Ramos (cell line): Measurements from ENCODE around the gene YPEL1.
"Not testable (repeated sequence)": the region's sequence is repeated elsewhere in the genome, so short reads cannot be mapped to it uniquely, and the experiment has no call there.

Experiments used
- in situ Hi-C: fragments of 300-500 bp; cut with MboI; formaldehyde crosslinking; loops from one replicate; pipeline ENCODE4 v1.14.3; 2022; ENCODE audit warnings: low sequenced_read_pairs; ENCODE audit not compliant: unreplicated experiment

The YPEL1 gene

DNA sequence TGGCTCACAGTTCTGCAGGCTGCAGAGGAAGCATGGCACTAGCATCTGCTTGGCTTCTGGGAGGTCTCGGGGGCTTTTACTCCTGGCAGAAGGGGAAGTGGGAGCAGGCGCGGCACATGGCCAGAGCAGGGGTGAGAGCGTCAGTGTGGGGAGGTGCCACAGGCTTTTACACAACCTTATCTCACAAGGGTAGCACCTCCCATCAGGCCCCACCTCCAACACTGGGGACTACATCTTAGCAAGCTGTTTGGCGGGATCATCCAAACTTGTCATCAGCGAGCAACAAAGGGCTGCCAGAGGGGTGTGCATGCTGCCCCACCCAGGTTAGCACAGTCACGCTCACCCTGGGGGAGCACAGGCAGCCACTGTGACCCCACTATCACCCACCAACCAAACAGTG is 18.9 kb upstream of the YPEL1 start:
- in situ Hi-C loops: no loop called here

DNA sequence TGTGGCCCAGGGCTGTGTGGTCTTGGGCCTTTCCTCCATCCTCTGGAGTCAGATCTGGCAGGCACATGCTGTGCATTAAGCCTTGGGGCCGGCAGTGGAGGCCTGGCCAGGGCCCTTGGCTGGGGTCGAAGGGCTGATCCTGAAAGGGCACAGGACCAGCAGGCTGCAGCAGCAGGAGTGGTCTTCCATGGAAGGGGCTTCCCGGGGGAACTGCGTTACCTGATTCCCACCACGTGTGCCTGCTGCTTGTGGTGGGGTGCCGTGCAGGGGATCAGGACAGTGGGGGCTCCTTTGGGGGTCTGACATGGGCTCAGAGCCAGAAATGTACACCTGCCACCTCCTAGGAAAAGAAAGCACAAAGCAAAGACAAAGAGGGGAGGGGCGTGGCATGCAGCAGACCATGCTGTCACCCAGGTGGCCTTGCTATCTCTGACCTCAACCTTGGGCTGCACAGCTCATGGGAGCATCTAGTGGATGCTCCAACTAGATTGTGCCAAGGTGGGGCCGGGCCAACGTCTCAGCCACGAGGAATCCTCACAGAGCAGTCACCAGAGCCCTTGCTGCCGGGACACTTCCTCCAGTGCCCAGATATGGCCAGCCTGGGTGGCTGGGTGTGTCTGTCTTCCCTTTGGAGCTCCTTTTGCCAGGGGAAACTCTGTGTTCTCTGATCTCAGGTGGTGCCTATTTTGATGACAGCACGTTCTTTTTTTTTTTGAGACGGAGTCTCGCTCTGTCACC is 17.9 kb upstream of the YPEL1 start:
- in situ Hi-C loops: no loop called here

DNA sequence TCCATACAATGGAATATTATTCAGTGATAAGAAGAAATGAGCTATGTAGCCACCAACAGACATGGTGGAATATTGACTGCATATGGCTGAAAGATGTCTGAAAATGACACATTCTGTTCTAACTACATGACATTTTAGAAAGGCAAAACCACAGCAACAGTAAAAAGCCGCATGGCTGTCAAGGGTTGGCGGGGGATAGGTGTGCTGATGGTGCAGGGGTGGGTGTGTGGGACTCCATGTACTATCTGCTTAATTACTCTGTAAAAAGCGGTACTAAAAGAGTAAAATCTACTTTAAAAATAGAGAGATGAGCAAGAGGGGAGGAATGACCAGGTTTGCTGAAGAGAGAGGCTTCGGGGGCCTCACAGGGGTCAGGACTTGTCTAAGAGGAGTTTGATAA is 16.7 kb upstream of the YPEL1 start:
- in situ Hi-C loops: no loop called here

DNA sequence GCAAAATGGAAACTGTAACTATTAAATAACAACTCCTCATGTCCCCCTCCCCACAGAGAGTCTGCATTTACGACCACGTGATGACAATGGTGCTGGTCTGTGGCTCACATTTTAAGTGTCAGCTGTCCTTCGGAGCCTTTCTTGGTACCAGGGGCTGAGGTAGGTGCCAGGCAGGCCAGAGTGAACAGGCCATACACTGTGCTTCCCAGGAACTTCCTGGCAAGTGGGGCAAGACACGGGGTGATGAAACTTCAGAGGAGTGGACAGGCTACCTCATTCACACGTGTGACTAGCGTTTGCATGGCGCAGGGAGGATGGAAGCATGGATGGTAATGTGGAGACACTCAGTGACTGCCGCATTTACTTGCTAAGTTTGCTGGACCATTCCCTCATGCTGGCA is 10.4 kb upstream of the YPEL1 start:
- in situ Hi-C loops: no loop called here

DNA sequence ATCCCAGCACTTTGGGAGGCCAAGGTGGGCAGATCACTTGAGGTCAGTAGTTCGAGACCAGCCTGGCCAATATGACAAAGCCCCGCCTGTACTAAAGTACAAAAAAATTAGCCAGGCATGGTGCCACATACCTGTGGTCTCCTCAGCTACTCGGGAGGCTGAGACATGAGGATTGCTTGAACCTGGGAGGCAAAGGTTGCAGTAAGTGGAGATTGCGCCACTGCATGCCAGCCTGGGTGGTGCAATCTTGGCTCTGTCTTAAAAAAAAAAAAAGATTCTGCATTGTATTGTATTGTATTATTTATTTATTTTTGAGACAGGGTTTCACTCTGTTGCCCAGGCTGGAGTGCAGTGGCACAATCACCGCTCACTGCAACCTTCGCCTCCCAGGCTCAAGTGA is 9.3 kb upstream of the YPEL1 start:
- in situ Hi-C loops: not testable (repeated sequence)

DNA sequence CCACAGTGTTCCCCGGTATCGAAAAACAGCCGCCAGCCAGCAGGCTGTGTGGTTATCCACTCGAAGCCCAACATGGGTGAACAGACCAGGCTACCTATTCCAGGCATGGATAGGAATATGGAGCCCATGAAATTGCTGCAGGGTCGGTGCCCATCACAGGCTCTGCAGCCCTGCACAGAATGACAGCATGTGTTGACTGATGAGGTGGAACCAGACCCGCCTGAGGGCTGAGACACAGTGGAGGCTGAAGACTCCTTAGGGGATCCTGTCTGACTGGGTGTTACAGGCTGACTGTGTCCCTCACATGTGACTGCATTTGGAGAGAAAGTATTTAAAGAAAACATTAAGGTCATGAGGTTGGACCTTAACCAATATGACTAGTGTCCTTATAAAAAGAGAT is 6.2 kb upstream of the YPEL1 start:
- in situ Hi-C loops: no loop called here

DNA sequence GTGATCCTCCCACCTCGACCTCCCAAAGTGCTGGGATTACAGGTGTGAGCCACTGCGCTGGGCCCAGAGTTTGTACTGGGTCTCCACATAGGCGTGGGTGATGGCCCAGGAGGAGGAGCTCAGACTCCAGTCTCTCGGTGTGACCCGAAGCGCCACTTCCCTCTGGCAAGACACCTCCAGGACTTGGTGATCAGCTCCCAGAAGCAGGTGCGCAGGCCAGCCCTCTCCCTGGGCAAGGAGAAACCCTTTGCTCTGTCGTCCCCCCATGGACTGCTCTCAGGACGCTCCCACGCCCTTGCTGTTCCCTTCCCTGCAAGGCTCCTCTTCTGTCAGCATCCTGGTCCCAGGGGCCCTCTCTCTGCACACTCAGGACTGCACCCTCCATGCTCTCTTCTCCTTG is 5.5 kb upstream of the YPEL1 start:
- in situ Hi-C loops: no loop called here

DNA sequence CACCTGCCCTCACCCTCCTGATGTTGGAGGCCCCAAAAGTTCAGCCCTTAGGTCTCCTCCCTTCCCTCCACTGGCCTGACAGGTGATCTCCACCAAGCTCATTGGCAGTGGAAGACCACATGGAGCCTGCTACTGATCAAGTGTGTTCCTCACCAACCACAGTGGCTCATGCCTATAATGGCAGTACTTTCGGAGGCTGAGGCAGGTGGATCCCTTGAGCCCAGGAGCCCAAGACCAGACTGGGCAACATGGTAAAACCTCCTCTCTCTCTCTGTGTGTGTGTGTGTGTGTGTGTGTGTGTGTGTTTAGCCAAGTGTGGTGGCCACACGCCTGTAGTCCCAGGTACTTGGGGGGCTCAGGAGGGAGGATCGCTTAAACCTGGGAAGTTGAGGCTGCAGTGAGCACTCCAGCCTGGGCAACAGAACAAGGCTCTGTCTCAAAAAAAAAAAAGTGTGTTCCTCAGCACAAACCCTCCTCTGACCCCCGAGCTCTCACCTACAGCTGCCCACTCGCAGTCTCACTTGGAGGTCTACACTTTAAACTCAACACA is 4.3 kb upstream of the YPEL1 start:
- in situ Hi-C loops: no loop called here

DNA sequence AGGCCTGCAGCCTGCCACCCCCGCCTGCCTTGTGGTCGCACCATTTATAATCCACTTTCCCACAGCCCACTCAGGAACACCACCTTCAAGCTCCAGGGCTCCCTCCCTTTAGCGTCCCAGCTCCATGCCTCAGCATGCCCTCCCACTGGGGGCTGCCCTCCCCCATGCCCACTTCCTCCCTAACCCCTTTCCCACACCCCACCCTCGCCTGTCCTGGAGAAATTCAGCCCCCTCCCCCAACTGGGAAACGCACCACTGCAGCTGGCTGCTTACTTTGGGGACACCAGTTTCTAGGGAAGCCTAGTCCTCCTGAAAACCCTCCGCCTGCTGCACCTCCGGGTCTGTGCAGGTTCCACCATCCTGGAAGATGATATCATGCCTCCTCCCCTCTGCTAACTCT is 3.4 kb upstream of the YPEL1 start:
- in situ Hi-C loops: no loop called here

DNA sequence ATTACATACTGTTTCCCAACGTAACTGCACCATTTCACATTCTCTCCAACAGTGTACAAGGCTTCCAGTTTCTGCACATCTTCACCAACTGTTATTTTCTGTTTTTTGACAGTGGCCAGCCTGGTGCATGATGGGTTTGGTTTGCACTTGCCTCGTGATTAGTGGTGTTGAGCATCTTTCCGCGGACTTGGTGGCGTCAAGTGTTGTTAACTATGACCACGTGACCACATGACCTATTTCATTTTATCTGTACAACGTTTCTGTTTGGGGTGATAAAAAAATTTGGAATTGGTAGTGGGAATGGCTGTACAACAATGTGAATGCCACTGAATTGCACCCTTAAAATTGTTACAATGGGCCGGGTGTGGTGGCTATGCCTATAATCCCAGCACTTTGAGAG is 2.5 kb upstream of the YPEL1 start:
- in situ Hi-C loops: no loop called here

DNA sequence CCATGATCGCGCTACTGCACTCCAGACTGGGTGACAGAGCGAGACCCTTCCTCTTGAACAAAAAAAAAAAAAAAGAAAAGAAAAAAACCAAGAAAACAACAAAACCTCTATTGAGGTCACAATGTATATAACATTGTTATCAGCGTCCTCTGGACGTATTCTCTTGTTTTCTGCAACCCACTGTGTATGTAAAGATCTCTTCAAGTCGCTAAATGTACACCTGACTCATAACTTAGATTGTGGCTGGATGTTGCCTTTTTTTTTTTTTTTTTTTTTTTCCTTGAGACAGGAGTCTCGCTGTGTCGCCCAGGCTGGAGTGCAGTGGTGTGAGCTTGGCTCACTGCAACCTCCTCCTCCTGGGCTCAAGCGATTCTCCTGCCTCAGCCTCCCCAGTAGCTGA is 1.4 kb upstream of the YPEL1 start:
- in situ Hi-C loops: no loop called here

DNA sequence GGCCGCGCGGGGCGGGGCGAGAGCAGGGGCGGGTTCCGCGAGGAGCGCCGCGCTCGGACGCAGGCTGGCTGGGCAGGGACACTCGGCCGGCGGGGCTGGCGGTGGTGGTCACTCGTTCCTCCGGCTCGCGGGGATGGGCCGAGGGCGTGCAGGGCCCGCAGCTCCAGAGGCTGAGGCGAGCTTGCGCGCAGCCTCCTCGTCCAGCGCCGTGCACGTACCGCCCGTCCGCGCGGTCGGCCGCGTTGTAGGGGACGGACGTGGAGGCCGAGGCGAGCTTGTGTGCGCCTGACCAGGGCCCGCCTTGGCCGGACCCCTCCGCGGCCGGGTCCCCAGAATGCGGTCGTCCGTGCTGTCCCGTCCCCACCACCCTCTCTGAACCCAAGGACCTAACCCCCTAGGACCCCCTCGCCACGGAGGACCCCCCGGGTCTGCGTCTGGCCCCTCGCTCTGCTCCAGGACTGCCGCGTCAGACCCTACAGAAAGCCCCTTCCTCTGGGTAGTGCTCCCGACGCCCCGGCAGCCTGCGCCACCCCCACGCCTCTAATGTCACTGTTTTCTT is 569 bp upstream of the YPEL1 start:
- in situ Hi-C loops: no loop called here

DNA sequence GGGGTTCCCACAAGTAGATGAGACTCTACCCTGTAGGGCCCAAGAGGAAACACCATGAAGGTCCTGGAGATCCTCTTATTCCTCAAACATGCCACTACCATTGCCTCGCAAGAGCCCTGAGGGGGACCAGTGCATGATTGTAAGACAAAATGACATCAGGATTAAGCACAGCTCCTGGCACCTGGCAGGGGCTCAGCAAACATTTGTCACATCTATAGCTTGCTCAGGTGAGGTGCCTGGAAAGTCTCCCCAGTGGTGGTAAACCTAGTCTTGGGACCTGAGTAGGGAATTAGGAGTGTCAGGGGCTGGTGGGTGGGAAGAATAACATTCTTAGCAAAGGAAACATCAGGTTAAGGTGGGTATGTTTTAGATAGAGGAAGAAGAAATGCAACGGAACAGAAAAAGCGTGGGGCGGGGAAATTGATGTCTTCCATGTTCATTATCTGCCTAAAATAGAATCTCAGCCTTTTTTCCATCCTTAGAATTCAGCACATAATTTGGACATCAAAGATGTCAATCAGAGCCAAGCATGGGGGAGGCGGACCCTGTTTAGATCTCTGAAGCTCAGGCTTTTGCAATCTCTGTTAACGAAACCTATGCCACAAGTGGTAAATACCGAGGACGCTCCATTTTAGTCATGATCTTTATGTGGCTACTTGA is 924 bp downstream of the YPEL1 start:
- in situ Hi-C loops: no loop called here

DNA sequence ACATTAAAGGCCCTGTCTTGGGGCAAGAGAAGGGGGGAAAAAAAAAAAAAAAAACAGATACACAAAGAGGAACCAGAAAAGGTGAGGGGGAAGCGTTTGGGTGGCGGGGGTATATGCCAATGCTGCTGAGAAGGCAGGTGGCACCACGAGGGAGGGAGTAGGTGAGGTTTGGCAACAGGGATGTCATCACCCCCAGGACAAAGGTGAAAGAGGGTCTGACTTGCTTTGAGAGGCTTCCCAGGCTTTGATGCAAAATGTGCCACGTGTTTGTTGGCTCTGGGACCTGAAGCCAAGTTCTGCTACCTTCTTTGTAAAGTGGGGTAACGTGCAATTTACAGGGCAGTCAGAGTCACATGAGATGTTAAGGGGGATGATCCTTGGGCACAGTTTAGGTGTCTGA is 4.1 kb downstream of the YPEL1 start:
- in situ Hi-C loops: no loop called here

DNA sequence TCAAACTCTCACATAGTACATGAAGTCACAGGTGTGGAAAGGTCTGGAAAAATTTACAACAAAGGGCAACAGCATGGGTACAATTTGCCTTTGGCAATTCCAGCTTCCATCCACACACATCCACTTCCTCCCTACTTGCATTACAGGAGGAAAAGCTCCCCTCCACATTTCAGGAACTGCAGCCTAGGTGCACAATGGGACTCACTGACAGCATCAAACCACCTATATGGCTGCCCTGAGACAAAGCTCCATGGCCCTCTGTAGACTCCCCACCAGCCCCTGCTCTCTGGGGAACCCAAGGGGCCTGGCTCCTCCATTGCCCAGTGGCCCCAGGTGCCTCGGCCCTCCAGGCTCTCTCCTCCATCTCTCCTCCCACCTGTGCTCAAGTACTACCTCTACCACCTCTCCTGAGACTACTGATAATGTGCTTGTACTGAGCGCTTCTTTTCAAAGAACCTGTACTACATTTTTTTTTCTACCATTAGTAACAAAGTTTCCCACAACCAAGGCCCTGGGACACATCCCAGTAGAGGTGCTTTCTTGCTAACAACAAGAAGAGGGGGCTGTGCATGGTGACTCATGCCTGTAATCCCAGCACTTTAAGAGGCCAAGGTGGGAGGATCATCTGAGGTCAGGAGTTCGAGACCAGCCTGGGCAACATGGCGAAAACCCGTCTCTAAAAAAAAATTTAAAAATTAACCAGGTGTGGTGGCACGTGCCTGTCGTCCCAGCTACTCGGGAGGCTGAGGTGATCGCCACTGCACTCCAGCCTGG is 4.9 kb downstream of the YPEL1 start:
- in situ Hi-C loops: no loop called here

DNA sequence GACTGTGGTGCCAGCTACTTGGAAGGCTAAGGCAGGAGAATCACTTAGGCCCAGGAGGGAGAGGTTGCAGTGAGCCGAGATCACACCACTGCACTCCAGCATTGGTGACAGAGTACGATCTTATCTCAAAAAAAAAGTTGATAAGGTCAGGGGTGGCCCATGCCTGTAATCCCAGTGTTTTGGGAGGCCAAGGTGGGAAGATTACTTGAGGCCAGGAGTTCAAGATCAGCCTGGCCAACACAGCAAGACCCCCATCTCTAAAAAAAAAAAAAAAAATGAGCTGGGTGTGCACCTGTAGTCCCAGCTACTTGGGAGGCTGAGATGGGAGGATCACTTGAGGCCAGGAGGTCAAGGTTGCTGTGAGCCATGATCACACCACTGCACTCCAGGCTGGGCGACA is 6.4 kb downstream of the YPEL1 start:
- in situ Hi-C loops: not testable (repeated sequence)

DNA sequence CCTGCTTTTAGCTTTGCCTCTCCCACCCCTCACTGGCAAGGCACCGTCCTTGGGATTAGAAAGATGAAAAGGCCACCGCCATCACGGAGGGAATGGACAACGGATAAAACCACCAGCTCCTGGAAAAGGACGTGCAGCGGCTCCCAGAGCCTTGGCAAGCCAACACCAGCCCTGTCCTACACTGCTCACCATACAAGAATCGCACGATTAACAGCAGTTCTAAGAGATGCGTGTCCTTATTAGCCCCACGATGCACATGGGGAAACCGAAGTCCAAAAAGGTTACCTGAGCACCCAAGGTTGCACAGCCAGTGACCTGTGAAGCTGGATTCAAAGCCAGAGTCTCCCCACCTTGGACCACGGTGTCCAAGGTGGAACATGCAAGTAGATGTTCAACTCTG is 7.3 kb downstream of the YPEL1 start:
- in situ Hi-C loops: no loop called here

DNA sequence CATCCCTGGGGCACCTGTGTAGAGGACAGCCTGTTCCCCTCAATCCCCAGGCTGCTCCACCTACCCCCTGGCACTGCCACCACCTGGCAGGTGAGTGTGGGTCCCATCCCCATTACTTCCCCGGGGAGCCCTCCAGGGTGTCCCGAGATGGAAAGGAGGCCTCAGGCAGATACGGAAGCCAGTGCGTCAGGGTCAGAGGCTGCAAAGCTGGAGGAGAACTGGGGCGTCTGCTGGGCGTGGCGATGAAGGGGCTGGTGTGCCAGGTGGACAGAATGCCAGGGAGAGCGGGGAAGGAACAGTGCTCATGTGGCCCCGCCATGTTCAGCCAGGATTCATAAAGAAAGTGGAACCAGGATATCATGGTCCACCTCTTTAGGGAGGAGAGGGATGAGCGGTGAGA is 7.8 kb downstream of the YPEL1 start:
- in situ Hi-C loops: no loop called here

DNA sequence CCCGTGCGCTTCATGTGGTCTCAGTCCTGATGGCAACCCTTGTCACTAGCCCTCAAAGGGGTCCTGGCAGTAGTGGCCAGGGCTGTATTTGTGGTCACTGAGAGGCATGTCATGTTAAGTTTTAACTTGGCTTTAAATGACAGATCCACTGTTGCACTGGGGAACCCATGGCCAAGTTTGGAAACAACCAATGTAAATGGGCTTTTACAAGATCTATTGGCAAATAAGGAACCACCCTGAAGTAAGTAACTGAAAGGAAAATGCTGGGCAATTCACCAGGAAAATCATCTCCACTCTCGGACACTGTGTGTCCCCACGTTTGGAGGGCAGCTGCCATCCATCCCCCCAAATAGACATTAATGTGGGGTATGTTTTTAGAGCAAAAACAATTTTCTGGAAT is 8.4 kb downstream of the YPEL1 start:
- in situ Hi-C loops: no loop called here

DNA sequence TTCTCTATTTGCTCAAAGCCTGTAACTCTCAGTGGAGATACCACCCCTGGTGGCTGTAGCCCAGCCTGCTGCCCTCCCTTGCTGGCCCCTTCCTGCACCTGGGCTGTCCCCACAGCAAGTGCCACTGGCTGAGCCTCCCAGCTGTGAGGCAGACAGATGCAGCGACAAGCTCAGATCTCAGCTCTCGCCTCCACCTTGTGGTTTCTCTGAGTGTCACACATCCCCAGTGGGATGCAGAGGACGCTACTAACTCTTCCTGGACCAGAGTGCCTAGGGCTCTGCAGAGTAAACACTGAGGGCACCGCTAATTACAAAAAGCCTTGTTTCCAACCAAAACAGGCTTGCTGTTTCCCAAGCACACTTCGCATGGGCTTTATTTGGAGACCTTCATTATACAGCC is 8.9 kb downstream of the YPEL1 start:
- in situ Hi-C loops: no loop called here
